Measurements from ENCODE around the gene KRTAP1-5.
"Not testable (repeated sequence)": the region's sequence is repeated elsewhere in the genome, so short reads cannot be mapped to it uniquely, and the experiment has no call there.

Gene KRTAP1-5

DNA sequence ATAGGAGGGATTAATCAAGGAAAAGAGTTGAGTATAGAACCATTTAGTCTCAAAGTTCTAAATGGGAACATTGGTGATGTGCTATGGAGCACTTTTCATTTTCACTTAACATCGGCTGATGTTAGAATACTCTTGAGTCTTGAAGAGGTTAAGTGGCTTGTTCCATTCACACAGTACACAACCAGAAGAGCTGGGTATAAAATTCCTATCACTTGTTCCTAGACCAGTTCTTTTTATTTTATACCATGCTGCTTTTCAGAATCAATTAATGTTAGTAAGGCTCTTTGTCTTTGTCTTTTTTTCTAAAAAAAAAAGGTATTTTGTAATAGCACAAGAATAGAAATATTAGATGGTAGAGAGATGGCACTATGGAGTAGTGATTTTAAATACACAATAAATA is 15.9 kb upstream of the KRTAP1-5 start:
- no peak for TF ChIP-seq CTCF (IDR thresholded peaks at IDR 0.05; ENCODE audit: insufficient read depth, low read depth, low read length, missing control alignments)
- H3K4me3 ChIP-seq (ENCODE audit: low read depth, low read length) = no peak overlapping the region
- no peak for DNase-seq (ENCODE audit: low read depth)

DNA sequence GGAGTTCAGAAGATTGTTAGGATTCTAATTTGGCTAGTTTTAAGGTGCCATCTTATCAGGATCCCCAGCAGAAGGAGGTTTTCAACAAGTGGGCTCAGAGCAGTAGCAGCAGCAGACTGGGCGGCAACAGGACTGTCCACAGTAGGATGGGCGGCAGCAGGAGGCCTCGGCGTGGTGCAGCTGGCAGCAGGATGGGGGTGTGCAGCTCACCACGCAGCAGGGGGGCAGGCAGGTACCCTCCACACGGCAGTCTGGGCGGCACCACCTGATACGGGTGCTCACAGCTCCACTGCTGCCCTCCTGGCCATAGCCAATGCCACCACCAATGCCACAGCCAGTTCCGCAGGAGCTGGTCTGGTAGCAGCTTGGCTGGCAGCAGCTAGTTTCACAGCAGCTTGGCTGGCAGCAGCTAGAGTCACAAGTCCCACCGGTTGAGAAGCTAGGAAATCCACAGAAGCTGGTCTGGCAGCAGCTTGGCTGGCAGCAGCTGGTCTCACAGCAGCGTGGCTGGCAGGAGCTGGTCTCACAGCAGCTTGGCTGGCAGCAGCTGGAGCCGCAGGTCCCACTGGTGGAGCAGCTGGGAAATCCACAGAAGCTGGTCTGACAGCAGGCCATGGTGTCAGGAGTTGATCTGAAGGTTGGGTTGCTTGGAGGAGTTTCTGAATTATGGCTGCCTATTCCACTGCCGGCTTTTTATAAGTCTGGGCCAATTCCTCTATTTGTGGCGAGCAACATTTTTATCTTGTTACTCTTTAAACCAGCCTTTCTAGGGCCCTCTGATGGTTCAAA is 14.0 kb upstream of the KRTAP1-5 start, which contains the start of gene KRTAP1-1:
Gene KRTAP1-1, minus strand, starts transcription at position 668 of the 789 bp plus-strand sequence. Its CDS starts 53 bp downstream, at position 615.
- not testable (repeated sequence) for DNase-seq (ENCODE audit: low read depth); H3K4me3 ChIP-seq (ENCODE audit: low read depth, low read length)

- H3K4me3 ChIP-seq (ENCODE audit: low read depth, low read length) = no peak overlapping the region
- no peak for DNase-seq (ENCODE audit: low read depth)
- TF ChIP-seq CTCF (IDR thresholded peaks at IDR 0.05; ENCODE audit: insufficient read depth, low read depth, low read length, missing control alignments) = no peak
Measured at GRCh38 chr17:41037853-41038350, 10.9 kb upstream of the KRTAP1-5 start.

GRCh38 chr17:41034346-41034935 is 7.4 kb upstream of the KRTAP1-5 start, which contains the start of gene KRTAP1-3:
TSS of gene KRTAP1-3 (minus strand) at chr17:41034874. CDS start at chr17:41034821, 53 bp downstream.
- DNase-seq (ENCODE audit: low read depth); H3K4me3 ChIP-seq (ENCODE audit: low read depth, low read length): not testable (repeated sequence)

DNA sequence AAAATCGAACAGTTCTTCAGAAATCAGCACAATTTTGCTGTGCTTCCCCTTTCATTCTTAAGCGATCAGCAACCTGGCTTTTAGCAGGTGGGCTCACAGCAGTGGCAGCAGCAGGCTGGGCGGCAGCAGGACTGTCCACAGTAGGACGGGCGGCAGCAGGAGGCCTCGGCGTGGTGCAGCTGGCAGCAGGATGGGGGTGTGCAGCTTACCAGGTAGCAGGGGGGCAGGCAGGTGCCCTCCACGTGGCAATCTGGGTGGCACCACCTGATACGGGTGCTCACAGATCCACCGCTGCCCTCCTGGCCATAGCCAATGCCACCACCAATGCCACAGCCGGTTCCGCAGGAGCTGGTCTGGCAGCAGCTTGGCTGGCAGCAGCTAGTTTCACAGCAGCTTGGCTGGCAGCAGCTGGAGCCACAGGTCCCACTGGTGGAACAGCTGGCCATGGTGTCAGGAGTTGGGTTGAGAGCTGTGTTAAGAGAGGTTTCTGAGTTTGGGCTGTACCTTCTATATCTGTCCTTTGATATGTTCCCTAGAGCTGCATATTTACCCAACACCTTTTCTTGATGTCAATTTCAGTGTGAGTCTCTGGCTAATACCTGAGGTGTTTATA is 2.7 kb upstream of the KRTAP1-5 start, which contains the start of gene KRTAP1-4:
Gene KRTAP1-4, minus strand, starts transcription at position 563 of the 613 bp plus-strand sequence. Its CDS starts 117 bp downstream, at position 446.
- DNase-seq (ENCODE audit: low read depth) = no peak
- no peak for TF ChIP-seq CTCF (IDR thresholded peaks at IDR 0.05; ENCODE audit: insufficient read depth, low read depth, low read length, missing control alignments)

GRCh38 chr17:41024697-41025096 is 2.3 kb downstream of the KRTAP1-5 start:
- no peak for TF ChIP-seq CTCF (IDR thresholded peaks at IDR 0.05; ENCODE audit: insufficient read depth, low read depth, low read length, missing control alignments)
- no peak for DNase-seq (ENCODE audit: low read depth)

More for the DNA sequence above, 2.7 kb upstream of the KRTAP1-5 start, which contains the start of gene KRTAP1-4:
- H3K4me3 ChIP-seq (ENCODE audit: low read depth, low read length) = no peak within 1 kb of the TSS

GRCh38 chr17:41020336-41020735 is 6.7 kb downstream of the KRTAP1-5 start:
- no peak for TF ChIP-seq CTCF (IDR thresholded peaks at IDR 0.05; ENCODE audit: insufficient read depth, low read depth, low read length, missing control alignments)
- DNase-seq (ENCODE audit: low read depth) = no peak
- H3K4me3 ChIP-seq (ENCODE audit: low read depth, low read length) = no peak overlapping the region

More at GRCh38 chr17:41024697-41025096, 2.3 kb downstream of the KRTAP1-5 start:
- H3K4me3 ChIP-seq (ENCODE audit: low read depth, low read length) = no peak overlapping the region

All from GM12865 (cell line).